Keratinocyte (primary cell): Measurements from ENCODE around the gene HNRNPA2B1. TPM values are rescaled to one million over a fixed set of nuclear protein-coding genes. Genes with fewer than 3 reads are reported as not detected.
"Not testable (repeated sequence)": the region's sequence is repeated elsewhere in the genome, so short reads cannot be mapped to it uniquely, and the experiment has no call there.

Experiments
- DNase-seq: peaks from one replicate; pipeline ENCODE4 v3.0.0-alpha.2; 2011; ENCODE audit warnings: low read depth, missing footprints, low spot score
- FAIRE-seq: peaks from 2 replicates; lab custom pipeline; 2011; peaks lifted over from hg19 to GRCh38; lab: Jason Lieb, UNC
- H2AFZ ChIP-seq: 2 replicates; pipeline ENCODE4 v1.6.0; 2012; ENCODE audit warnings: low read length, control low read depth, inconsistent platforms; ENCODE audit not compliant: control insufficient read depth
- H3K27ac ChIP-seq: 2 replicates; pipeline ENCODE4 v1.5.1; 2011; ENCODE audit warnings: low read length; ENCODE audit not compliant: control insufficient read depth, insufficient read depth
- H3K27me3 ChIP-seq: 3 replicates; pipeline ENCODE4 v1.6.0; 2011; ENCODE audit warnings: low read length; ENCODE audit not compliant: control insufficient read depth, insufficient read depth; ENCODE audit errors: extremely low read depth
- H3K36me3 ChIP-seq, 2 experiments: 2 replicates in 1 of 2; 3 replicates in 1 of 2; pipeline ENCODE4 v1.5.1; 2011; ENCODE audit warnings: low read length in 2 of 2, mild to moderate bottlenecking in 1 of 2; ENCODE audit not compliant: control insufficient read depth in 2 of 2, insufficient read depth in 2 of 2; ENCODE audit errors: extremely low read depth in 1 of 2
- H3K4me1 ChIP-seq: 3 replicates; pipeline ENCODE4 v1.5.1; 2011; ENCODE audit warnings: low read length; ENCODE audit not compliant: control insufficient read depth, insufficient read depth; ENCODE audit errors: extremely low read depth
- H3K4me2 ChIP-seq: 3 replicates; pipeline ENCODE4 v1.6.0; 2011; ENCODE audit warnings: low read depth, low read length; ENCODE audit not compliant: control insufficient read depth, insufficient read depth; ENCODE audit errors: extremely low read depth
- H3K4me3 ChIP-seq, 3 experiments: fragments of 200-600 bp in 1 of 3; sonication (generic) in 1 of 3; 2 replicates in 2 of 3; 3 replicates in 1 of 3; pipeline ENCODE4 v1.5.1; 2011 to 2016; ENCODE audit warnings: low read length in 3 of 3, mild to moderate bottlenecking in 3 of 3, control low read depth in 2 of 3, inconsistent platforms in 1 of 3, low read depth in 1 of 3, mixed read lengths in 1 of 3, mixed run types in 1 of 3, moderate library complexity in 1 of 3; ENCODE audit not compliant: control insufficient read depth in 2 of 3, insufficient read depth in 2 of 3; ENCODE audit errors: extremely low read depth in 1 of 3
- H3K79me2 ChIP-seq: 2 replicates; pipeline ENCODE4 v1.6.0; 2012; ENCODE audit warnings: low read length; ENCODE audit not compliant: control insufficient read depth, insufficient read depth
- H3K9ac ChIP-seq: 3 replicates; pipeline ENCODE4 v1.6.0; 2011; ENCODE audit warnings: low read length; ENCODE audit not compliant: control insufficient read depth, insufficient read depth; ENCODE audit errors: extremely low read depth
- H3K9me1 ChIP-seq: 3 replicates; pipeline ENCODE4 v1.6.0; 2011; ENCODE audit warnings: low read length; ENCODE audit not compliant: control insufficient read depth, insufficient read depth; ENCODE audit errors: extremely low read depth
- H3K9me3 ChIP-seq: 2 replicates; pipeline ENCODE4 v1.5.1; 2012; ENCODE audit warnings: low read depth, low read length; ENCODE audit not compliant: control insufficient read depth
- H4K20me1 ChIP-seq: 3 replicates; pipeline ENCODE4 v1.6.0; 2011; ENCODE audit warnings: low read length; ENCODE audit not compliant: control insufficient read depth, insufficient read depth; ENCODE audit errors: extremely low read depth
- CTCF ChIP-seq, 3 experiments: IDR thresholded peaks in 1 of 3; conservative IDR thresholded peaks in 1 of 3; optimal IDR thresholded peaks in 1 of 3; 2 replicates in 2 of 3; 3 replicates in 1 of 3; pipeline versions ENCODE3 to v1.5.1; 2011; ENCODE audit warnings: low read length in 3 of 3, mild to moderate bottlenecking in 3 of 3, moderate library complexity in 2 of 3, control low read depth in 1 of 3, inconsistent platforms in 1 of 3; ENCODE audit not compliant: insufficient read depth in 2 of 3; ENCODE audit errors: extremely low read depth in 1 of 3
- EZH2 ChIP-seq: IDR thresholded peaks from one replicate; pipeline ENCODE4 v1.6.1; 2012; ENCODE audit warnings: inconsistent platforms, mild to moderate bottlenecking, low read length, moderate library complexity
- dilution Hi-C: fragments of 300-500 bp; cut with MboI; formaldehyde crosslinking; loops from one replicate; pipeline ENCODE4 v1.7.0; 2020; ENCODE audit warnings: low sequenced_read_pairs; ENCODE audit not compliant: extremely low pct_ligation_motif_present
- polyA plus RNA-seq, 5 experiments: library from polyadenylated mRNA; depleted of rRNA in 3 of 5; stranded (reverse) in 3 of 5; stranded (forward) in 1 of 5; unstranded in 1 of 5; fragments of >200 nt; gene quantifications; 1 replicate in 1 of 5; 2 replicates in 3 of 5; 3 replicates in 1 of 5; pipeline versions ENCODE4 v1.2.1 to v1.2.3, GENCODE V29; 2011 to 2012; ENCODE audit warnings: missing spikeins in 2 of 5, low read depth in 1 of 5, low replicate concordance in 1 of 5

The HNRNPA2B1 gene
- polyA plus RNA-seq, 1 donor (not counting 4 experiments of a cell fraction or from before 2014, with no cell fraction given): 511 TPM

- no peak overlapping the region for H3K4me2 ChIP-seq
- no peak for FAIRE-seq
- dilution Hi-C loops: loop anchor here (10.0 kb wide), 1 partner anchor 276 kb away; no protein-coding TSS in a partner anchor
These were observed 49.5 kb downstream of the HNRNPA2B1 start for GRCh38 chr7:26151096-26151495.

GRCh38 chr7:26149391-26149977, 51.1 kb downstream of the HNRNPA2B1 start:
- Histone ChIP-seq H3K9me1 (no peaks in the 10 kb centered on the region), H3K27ac (no peak overlapping the region), H3K4me2 (no peak overlapping the region), H3K4me1 (peaks cover 18% of the 10 kb centered on the region), H4K20me1 (no peaks in the 10 kb centered on the region), H3K79me2 (peaks cover 7% of the 10 kb centered on the region), H3K27me3 (no peaks in the 10 kb centered on the region), H3K4me3 (no peak overlapping the region), H3K36me3 (no peaks in the 10 kb centered on the region), H3K9me3 (no peaks in the 10 kb centered on the region), H2AFZ (no peak overlapping the region), H3K9ac (no peak overlapping the region)
- no peak for DNase-seq
- FAIRE-seq: no peak
- TF ChIP-seq EZH2: no peak
- TF ChIP-seq CTCF (optimal IDR thresholded peaks at IDR 0.05 in 1 of 3, IDR thresholded peaks at IDR 0.05 in 1 of 3, conservative IDR thresholded peaks at IDR 0.05 in 1 of 3; ENCODE audit: extremely low read depth in 1 of 3, insufficient read depth in 2 of 3, low read length in 3 of 3): no peak
- dilution Hi-C loops: no loop called here

More at GRCh38 chr7:26151096-26151495, 49.5 kb downstream of the HNRNPA2B1 start:
- no peak for DNase-seq
- H3K4me1 ChIP-seq: peaks cover 34% of the 10 kb centered on the region
- H3K9me3 ChIP-seq: no peaks in the 10 kb centered on the region
- no peak overlapping the region for H3K27ac ChIP-seq
- no peaks in the 10 kb centered on the region for H3K36me3 ChIP-seq
- peaks cover 15% of the 10 kb centered on the region for H3K79me2 ChIP-seq
- no peaks in the 10 kb centered on the region for H4K20me1 ChIP-seq
- H2AFZ ChIP-seq: no peak overlapping the region
- no peaks in the 10 kb centered on the region for H3K27me3 ChIP-seq
- H3K4me3 ChIP-seq: no peak overlapping the region
- TF ChIP-seq CTCF (optimal IDR thresholded peaks at IDR 0.05 in 1 of 3, IDR thresholded peaks at IDR 0.05 in 1 of 3, conservative IDR thresholded peaks at IDR 0.05 in 1 of 3; ENCODE audit: extremely low read depth in 1 of 3, insufficient read depth in 2 of 3, low read length in 3 of 3) (no peak), EZH2 (no peak)
- no peak overlapping the region for H3K9ac ChIP-seq
- no peaks in the 10 kb centered on the region for H3K9me1 ChIP-seq

GRCh38 chr7:26148307-26148700, 52.2 kb downstream of the HNRNPA2B1 start:
- H3K4me3 ChIP-seq, H3K27ac ChIP-seq, H3K4me1 ChIP-seq, DNase-seq, FAIRE-seq, H3K9me1 ChIP-seq, H3K4me2 ChIP-seq, H3K9me3 ChIP-seq, dilution Hi-C loops, H3K36me3 ChIP-seq, H3K79me2 ChIP-seq, H3K27me3 ChIP-seq, H3K9ac ChIP-seq, H2AFZ ChIP-seq, H4K20me1 ChIP-seq: not testable (repeated sequence)
